ENCODE measurements around the gene GNRH2.
"Not testable (repeated sequence)": the region's sequence is repeated elsewhere in the genome, so short reads cannot be mapped to it uniquely, and the experiment has no call there.

GNRH2 gene

DNA sequence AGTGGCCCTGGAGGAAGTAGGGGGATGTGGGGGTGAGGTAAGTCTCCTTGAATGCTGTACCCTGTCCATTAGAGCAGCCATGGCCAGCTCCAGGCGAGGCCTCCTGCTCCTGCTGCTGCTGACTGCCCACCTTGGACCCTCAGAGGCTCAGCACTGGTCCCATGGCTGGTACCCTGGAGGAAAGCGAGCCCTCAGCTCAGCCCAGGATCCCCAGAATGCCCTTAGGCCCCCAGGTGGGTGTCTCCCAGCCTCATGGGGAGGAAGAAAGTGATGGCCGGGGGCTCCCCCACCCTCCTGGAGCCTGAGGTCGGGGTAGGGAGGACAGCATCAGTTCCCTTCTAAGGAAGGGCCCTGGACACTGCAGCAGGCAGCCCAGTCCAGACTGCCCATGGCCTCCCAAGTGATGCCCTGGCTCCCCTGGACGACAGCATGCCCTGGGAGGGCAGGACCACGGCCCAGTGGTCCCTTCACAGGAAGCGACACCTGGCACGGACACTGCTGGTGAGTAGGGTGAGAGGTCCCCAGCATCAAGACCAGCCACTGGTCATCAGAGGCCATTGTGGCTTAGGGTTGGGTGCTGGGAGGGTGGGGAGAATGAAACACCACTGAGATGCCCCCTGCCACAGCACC lies 1.0 kb downstream of the GNRH2 start:
- no peak for DNase-seq

GRCh38 chr20:3045042-3045815 lies 1.8 kb downstream of the GNRH2 start:
- no peak for DNase-seq

DNA sequence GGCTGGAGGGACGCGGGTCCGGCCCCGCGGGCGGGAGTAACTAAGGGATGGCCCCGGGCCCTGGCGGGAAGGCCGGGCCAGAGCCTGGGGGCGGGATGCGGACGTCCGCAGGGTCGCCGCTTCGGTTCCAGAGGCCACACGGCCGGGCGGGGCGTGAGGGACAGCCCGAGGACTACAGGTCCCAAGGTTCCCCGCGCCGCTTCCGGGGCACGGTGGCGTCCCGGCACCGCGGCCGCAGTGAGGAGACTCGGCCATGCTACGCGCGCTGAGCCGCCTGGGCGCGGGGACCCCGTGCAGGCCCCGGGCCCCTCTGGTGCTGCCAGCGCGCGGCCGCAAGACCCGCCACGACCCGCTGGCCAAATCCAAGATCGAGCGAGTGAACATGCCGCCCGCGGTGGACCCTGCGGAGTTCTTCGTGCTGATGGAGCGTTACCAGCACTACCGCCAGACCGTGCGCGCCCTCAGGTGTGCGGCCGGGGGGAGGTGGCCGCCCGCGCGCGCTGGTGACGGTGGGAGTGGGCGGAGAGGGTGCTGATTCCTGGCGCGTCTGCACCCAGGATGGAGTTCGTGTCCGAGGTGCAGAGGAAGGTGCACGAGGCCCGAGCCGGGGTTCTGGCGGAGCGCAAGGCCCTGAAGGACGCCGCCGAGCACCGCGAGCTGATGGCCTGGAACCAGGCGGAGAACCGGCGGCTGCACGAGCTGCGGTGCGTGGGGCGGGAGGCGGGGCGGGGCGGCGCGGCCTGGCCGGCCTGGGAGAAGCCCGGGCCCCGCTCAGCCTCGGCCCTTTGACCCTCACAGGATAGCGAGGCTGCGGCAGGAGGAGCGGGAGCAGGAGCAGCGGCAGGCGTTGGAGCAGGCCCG lies 2.6 kb downstream of the GNRH2 start, which contains the start of gene MRPS26:
Gene MRPS26, plus strand, starts transcription at position 237 of the 861 bp plus-strand sequence. Its CDS starts 17 bp downstream, at position 254.
- peak; percentile 61 for DNase-seq

- DNase-seq: no peak
Observed at GRCh38 chr20:3046677-3047462, 3.4 kb downstream of the GNRH2 start.

DNA sequence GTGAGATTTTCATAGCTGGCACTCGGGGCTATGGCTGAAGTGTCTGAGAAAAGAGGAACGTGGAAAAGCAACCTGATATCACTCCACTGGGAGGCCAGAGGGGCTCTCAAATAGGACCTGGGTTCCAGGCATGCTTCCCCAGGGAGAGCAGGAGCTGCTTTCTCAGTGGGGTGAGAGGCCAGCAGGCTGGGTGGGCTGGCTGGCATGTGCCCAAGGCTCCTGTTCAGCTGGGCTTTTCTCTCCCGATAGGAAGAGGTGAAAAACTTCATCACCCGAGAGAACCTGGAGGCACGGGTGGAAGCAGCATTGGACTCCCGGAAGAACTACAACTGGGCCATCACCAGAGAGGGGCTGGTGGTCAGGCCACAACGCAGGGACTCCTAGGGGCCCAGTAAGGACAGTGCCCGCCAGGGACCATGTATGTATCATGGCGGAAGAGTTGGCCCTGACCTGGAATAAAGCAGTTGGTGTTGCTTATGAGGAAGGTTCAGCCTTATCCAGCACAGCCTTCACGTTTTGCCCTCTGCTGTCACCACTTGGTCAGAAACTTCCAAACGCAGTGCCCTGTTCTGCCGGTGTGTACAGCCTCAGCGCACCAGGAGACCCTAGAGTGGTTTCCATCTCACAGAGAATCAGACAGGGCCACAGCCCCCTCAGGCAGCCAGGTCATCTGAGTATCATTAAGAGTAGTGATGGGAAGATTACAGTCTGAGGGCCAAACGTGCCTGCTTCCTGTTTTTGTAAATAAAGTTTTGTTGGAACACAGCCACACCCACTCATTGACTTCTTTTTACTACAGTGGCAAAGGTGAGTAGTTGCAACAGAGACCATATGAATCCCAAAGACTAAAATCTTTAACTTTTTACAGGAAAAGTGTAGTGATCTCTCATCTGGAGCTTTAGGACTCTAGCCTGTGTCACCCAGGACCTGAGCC lies 4.3 kb downstream of the GNRH2 start:
- no peak for DNase-seq

GRCh38 chr20:3051385-3052019 lies 8.1 kb downstream of the GNRH2 start:
- DNase-seq: no peak

DNA sequence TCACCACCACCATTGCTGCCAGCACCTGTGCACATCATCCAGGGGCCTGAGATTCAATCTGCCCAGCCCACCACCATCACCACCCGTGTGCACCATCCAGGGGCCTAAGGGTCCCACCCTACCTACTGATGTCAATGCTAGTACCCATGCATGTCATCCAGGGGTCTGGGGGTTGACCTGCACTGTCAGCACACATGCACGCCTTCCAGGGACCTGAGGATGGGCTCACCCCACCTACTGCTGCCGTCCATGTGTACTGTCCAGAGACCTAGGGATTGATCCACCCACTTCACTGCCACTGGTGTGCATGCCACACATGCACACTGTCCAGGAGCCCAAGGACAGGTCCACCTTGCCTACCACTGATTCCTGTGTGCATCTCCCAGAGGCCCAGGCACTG lies 16.1 kb downstream of the GNRH2 start:
- no peak for DNase-seq

GRCh38 chr20:3064119-3064518 lies 20.7 kb downstream of the GNRH2 start:
- not testable (repeated sequence) for DNase-seq

DNA sequence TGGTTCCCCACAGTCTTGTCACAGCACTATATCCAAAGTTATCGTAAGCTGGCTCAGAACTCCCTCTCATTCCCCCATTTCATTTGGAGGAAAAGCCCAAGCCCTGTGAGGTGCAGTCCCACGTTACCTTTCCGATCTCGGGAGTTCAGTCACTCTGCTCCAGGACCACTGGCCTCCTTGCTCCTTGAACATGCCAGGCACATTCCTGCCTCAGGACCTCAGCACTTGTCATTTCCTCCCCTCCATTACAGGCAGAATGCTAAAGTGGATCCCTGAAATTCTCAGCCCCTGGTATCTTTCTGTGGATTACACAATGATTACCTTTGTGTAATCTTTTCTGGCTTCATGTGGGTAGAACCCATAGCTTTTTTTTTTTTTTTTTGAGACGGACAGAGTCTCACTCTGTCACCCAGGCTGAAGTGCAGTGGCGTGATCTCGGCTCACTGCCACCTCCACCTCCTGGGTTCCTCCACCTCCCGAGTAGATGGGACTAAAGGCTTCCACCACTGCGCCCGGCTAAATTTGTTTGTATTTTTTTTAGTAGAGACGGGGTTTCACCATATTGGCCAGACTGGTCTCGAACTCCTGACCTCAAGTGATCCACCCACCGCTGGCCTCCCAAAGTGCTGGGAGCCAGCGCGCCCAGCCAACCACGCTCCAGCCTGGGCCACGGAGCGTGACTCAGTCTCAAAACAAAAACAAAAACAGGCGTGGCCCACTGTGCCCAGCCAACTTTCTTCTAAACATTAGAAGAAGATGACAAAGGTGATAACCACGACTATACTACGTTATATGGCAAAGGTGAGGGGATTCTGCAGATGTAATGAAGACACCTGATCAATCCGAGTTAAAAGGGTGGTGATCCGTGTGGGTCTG lies 24.0 kb downstream of the GNRH2 start:
- no peak for DNase-seq

GRCh38 chr20:3068075-3068474 lies 24.7 kb downstream of the GNRH2 start:
- no peak for DNase-seq

GRCh38 chr20:3068986-3069900 lies 25.8 kb downstream of the GNRH2 start:
- DNase-seq: no peak

DNA sequence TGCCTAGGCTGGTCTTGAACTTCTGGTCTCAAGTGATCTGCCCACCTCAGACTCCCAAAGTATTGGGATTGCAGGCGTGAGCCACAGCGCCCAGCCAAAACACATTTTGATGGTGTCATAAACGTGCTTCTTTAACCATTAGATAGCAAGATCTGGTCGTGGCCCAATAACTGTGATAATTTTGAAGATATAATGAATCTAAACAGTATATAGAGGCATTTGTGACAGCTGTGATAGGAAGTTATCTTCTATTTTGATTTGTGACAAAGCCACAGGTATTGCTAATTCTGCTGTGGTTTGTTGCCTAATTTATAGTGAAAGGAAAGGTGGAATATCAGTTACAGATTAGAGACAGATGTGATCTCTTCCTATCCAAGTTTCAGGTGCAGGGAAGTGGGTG lies 27.3 kb downstream of the GNRH2 start:
- DNase-seq: no peak

DNA sequence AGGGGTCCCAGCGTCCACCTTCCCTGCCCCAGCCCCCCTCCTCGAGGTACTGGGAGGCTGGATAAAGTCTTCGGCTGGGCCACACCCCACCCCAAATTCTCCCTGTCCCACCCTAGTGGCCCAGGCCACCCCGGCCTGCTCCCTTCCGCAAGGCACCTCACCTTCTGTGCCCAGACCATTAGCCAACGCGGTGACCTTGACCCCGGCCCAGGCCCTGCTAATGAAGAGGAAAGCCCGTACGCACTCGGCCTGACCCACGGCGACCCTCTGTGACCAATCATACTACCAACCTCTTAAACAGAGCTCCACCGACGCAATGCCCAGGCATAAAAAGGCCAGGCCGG lies 27.8 kb downstream of the GNRH2 start:
- DNase-seq: no peak

GRCh38 chr20:3071610-3072529 lies 28.4 kb downstream of the GNRH2 start, which contains the start of gene OXT:
OXT (plus strand) TSS chr20:3071620; CDS start chr20:3071656, 36 bp downstream.
- no peak for DNase-seq

DNA sequence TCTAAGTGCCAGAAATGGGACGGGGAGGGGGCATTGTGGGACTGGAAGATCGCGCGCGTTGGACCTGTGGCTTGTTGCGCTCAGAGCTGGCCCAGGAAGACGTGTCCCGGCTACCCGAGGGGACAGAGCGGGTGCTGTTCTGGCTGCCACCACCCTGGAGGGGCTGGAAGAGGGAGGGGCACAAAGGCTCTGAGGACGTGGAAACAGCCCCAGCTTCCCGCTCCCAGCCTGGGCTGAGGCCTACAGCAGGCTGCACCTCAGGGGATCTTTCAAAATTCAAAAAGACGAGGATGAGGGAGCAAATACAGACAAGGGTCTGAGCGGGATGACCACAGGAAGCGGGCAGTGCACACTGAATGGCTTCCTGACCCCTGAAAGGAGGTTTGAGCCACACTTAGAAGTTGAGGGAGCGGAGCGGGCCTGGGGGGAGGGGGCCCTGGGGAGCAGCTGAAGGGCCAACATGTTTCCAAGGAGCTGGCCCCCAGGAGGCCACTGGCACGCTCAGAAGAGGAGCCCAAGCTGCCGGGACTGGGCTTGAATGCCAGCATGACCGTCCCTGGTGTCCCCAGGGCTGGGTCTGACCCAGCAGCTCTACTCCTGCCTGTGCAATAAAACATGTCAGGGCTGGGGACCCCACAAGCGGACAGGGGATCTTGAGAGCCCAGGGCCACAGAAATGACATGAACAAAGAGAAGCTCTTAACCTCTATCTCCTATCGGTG lies 29.3 kb downstream of the GNRH2 start:
- no peak for DNase-seq

- not testable (repeated sequence) for DNase-seq
Observed at GRCh38 chr20:3073251-3073643, 29.8 kb downstream of the GNRH2 start.

DNA sequence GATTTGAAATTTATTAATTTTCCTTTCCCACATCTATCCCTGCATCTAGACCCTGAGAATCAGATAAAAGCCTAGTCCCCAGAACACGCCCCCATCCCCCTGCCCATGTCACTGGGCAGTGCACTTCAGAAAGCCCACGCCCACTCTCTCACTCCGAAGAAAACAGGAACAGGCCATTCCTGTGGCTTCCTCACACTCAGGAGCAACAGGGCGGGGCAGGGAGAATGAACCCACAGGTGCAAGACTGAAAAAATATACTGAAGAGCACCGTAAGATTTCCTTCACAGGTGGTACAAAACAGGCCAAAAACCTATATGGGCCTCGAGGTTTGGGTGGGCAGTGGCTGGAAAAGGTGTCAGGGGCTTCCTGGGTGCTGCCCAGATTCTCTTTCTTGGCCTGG lies 31.4 kb downstream of the GNRH2 start:
- no peak for DNase-seq

All from NCI-H446 treated with DMSO at 0.1 percent for 48 hours (cell line).